Osteocyte (in vitro differentiated cells): ENCODE results near the gene HES7. TPM values are rescaled to one million over a fixed set of nuclear protein-coding genes. Genes with fewer than 3 reads are reported as not detected.

Experiments
- DNase-seq: peaks from one replicate; pipeline ENCODE4 v3.0.0; 2021; ENCODE audit warnings: mixed read lengths; ENCODE audit not compliant: unreplicated experiment; ENCODE audit errors: extremely low spot score
- H3K27ac Mint-ChIP-seq: one replicate; pipeline ENCODE4 v1.8.0; 2021; ENCODE audit warnings: mild to moderate bottlenecking, mixed read lengths; ENCODE audit not compliant: unreplicated experiment
- H3K27me3 Mint-ChIP-seq: one replicate; pipeline ENCODE4 v1.8.0; 2021; ENCODE audit warnings: mixed read lengths; ENCODE audit not compliant: unreplicated experiment
- H3K36me3 Mint-ChIP-seq: one replicate; pipeline ENCODE4 v1.8.0; 2021; ENCODE audit warnings: mixed read lengths; ENCODE audit not compliant: unreplicated experiment
- H3K4me1 Mint-ChIP-seq: one replicate; pipeline ENCODE4 v1.8.0; 2021; ENCODE audit warnings: mixed read lengths; ENCODE audit not compliant: unreplicated experiment
- H3K4me3 Mint-ChIP-seq: one replicate; pipeline ENCODE4 v1.8.0; 2021; ENCODE audit warnings: mild to moderate bottlenecking, moderate library complexity, mixed read lengths; ENCODE audit not compliant: unreplicated experiment
- H3K9me3 Mint-ChIP-seq: one replicate; pipeline ENCODE4 v1.8.0; 2021; ENCODE audit warnings: mixed read lengths; ENCODE audit not compliant: unreplicated experiment
- CTCF ChIP-seq: fragments of 200-600 bp; sonication (generic); IDR thresholded peaks from 2 replicates; pipeline ENCODE4 v1.5.0; 2021; ENCODE audit warnings: antibody characterized with exemption, mild to moderate bottlenecking, moderate library complexity
- total RNA-seq: library from RNA; stranded (reverse); gene quantifications from 2 replicates; pipeline ENCODE4 v1.2.1, GENCODE V29; 2021

HES7 gene
- total RNA-seq, 1 donor from 2014 or later: 2.3 TPM

- Mint-ChIP-seq H3K36me3 (no peaks in the 10 kb centered on the region), H3K9me3 (no peaks in the 10 kb centered on the region), H3K4me3 (no peak overlapping the region), H3K27me3 (peaks cover 64% of the 10 kb centered on the region), H3K27ac (no peak overlapping the region), H3K4me1 (peaks cover 23% of the 10 kb centered on the region)
- no peak for DNase-seq
- no peak for TF ChIP-seq CTCF
These were observed 47.2 kb downstream of the HES7 start for GRCh38 chr17:8076502-8077266.

- Mint-ChIP-seq H3K4me1 (peaks cover 23% of the 10 kb centered on the region), H3K9me3 (no peaks in the 10 kb centered on the region), H3K4me3 (no peak overlapping the region), H3K36me3 (no peaks in the 10 kb centered on the region), H3K27ac (no peak overlapping the region), H3K27me3 (peaks cover 74% of the 10 kb centered on the region)
- TF ChIP-seq CTCF: no peak
- DNase-seq: no peak
These were observed 48.1 kb downstream of the HES7 start for GRCh38 chr17:8075574-8076342.

- H3K36me3 Mint-ChIP-seq: no peaks in the 10 kb centered on the region
- H3K27me3 Mint-ChIP-seq: peaks cover 78% of the 10 kb centered on the region
- H3K4me3 Mint-ChIP-seq: no peak overlapping the region
- peaks cover 20% of the 10 kb centered on the region for H3K4me1 Mint-ChIP-seq
- TF ChIP-seq CTCF: no peak
- H3K9me3 Mint-ChIP-seq: no peaks in the 10 kb centered on the region
- no peak overlapping the region for H3K27ac Mint-ChIP-seq
- DNase-seq: no peak
These were observed 48.8 kb downstream of the HES7 start for GRCh38 chr17:8075081-8075480.

- no peak for DNase-seq
- Mint-ChIP-seq H3K9me3 (no peaks in the 10 kb centered on the region), H3K27ac (no peak overlapping the region), H3K27me3 (peaks cover 83% of the 10 kb centered on the region), H3K4me1 (peaks cover 15% of the 10 kb centered on the region), H3K36me3 (no peaks in the 10 kb centered on the region), H3K4me3 (no peak overlapping the region)
- TF ChIP-seq CTCF: no peak
These were observed 49.4 kb downstream of the HES7 start for GRCh38 chr17:8074554-8074953.
